CD4-positive, alpha-beta memory T cell (primary cell): ENCODE data around the gene IL1R2. TPM values are rescaled to one million over a fixed set of nuclear protein-coding genes. Genes with fewer than 3 reads are reported as not detected.
A peak's percentile ranks its signal among the peaks of the same experiment; 100 is the strongest.

Experiments used
- CTCF ChIA-PET: fragments of 350-600 bp; sonication (Branson Sonifier 250); formaldehyde crosslinking; loops from one replicate; lab custom pipeline; 2021; ENCODE audit warnings: inconsistent platforms; ENCODE audit not compliant: partially characterized antibody; lab: Charles Lee
- POLR2A ChIA-PET: fragments of 350-600 bp; sonication (Branson Sonifier 250); formaldehyde crosslinking; loops from one replicate; lab custom pipeline; 2021; ENCODE audit not compliant: partially characterized antibody; lab: Charles Lee
- DNase-seq, 5 donors: peaks; one replicate each; pipeline versions ENCODE4 v3.0.0 to v3.0.0-alpha.2; 2020 to 2022; ENCODE audit warnings: mixed read lengths in 1 of 5
- H3K27ac ChIP-seq: one replicate; pipeline ENCODE4 v1.7.0; 2013; ENCODE audit warnings: low read depth, low read length
- H3K27me3 ChIP-seq: 2 replicates; pipeline ENCODE4 v1.7.0; 2013; ENCODE audit warnings: mild to moderate bottlenecking, low read length, moderate library complexity; ENCODE audit not compliant: insufficient read depth
- H3K36me3 ChIP-seq: 2 replicates; pipeline ENCODE4 v1.7.0; 2013; ENCODE audit warnings: mild to moderate bottlenecking, low read length, moderate library complexity; ENCODE audit not compliant: insufficient read depth
- H3K4me1 ChIP-seq: 2 replicates; pipeline ENCODE4 v1.7.0; 2013; ENCODE audit warnings: mild to moderate bottlenecking, low read length, moderate library complexity; ENCODE audit not compliant: insufficient read depth
- H3K4me3 ChIP-seq, 2 donors: one replicate each; pipeline ENCODE4 v1.7.0; 2013; ENCODE audit warnings: low read length in 2 of 2, mild to moderate bottlenecking in 1 of 2
- H3K9me3 ChIP-seq, 2 donors: one replicate each; pipeline ENCODE4 v1.7.0; 2013; ENCODE audit warnings: low read length in 2 of 2, control low read depth in 1 of 2; ENCODE audit not compliant: control insufficient read depth in 1 of 2
- H3K27ac Mint-ChIP-seq, 7 donors: one replicate each; pipeline ENCODE4 v1.8.0; 2020 to 2021; ENCODE audit warnings: mixed read lengths in 7 of 7, mild to moderate bottlenecking in 6 of 7, inconsistent platforms in 3 of 7, moderate library complexity in 3 of 7
- H3K27me3 Mint-ChIP-seq, 2 donors: one replicate each; pipeline ENCODE4 v1.8.0; 2020 to 2021; ENCODE audit warnings: mixed read lengths in 2 of 2
- H3K36me3 Mint-ChIP-seq, 2 donors: one replicate each; pipeline ENCODE4 v1.8.0; 2020 to 2021; ENCODE audit warnings: mixed read lengths in 2 of 2, inconsistent platforms in 1 of 2, mild to moderate bottlenecking in 1 of 2
- H3K4me1 Mint-ChIP-seq, 4 donors: one replicate each; pipeline ENCODE4 v1.8.0; 2020 to 2021; ENCODE audit warnings: mixed read lengths in 4 of 4, mild to moderate bottlenecking in 1 of 4
- H3K4me3 Mint-ChIP-seq, 8 donors: one replicate each; pipeline ENCODE4 v1.8.0; 2020 to 2021; ENCODE audit warnings: mixed read lengths in 8 of 8, mild to moderate bottlenecking in 7 of 8, moderate library complexity in 6 of 8, inconsistent platforms in 3 of 8
- H3K9me3 Mint-ChIP-seq, 8 donors: one replicate each; pipeline ENCODE4 v1.8.0; 2020 to 2021; ENCODE audit warnings: mixed read lengths in 8 of 8, mild to moderate bottlenecking in 5 of 8, inconsistent platforms in 3 of 8, moderate library complexity in 1 of 8
- intact Hi-C: fragments of 100-400 bp; cut with micrococcal nuclease; formaldehyde crosslinking; loops from one replicate; pipeline ENCODE4 v1.15.1; 2023
- polyA plus RNA-seq, 2 donors: library from polyadenylated mRNA; unstranded; fragments of 300-500 nt; fragmentation: Illumina TruSeq; gene quantifications; one replicate each; pipeline ENCODE4 v1.2.3, GENCODE V29; 2021
- total RNA-seq, 2 experiments: library from RNA; stranded (reverse); gene quantifications; one replicate each; pipeline ENCODE4 v1.2.3, GENCODE V29; 2021

The IL1R2 gene
- total and polyA plus RNA-seq, 4 experiments from 2014 or later, result 0.61 to 2.1 TPM; not detected in 2

GRCh38 chr2:101989740-101990460 lies 1.9 kb upstream of the IL1R2 start:
- Mint-ChIP-seq H3K27ac (no peak overlapping the region), H3K4me3 (no peak overlapping the region), H3K36me3 (no peaks in the 10 kb centered on the region), H3K27me3 (peaks cover 7 to 8% of the 10 kb centered on the region in 2 donors), H3K9me3 (no peaks in the 10 kb centered on the region), H3K4me1 (peaks cover 0 to 6% (median 1%) of the 10 kb centered on the region in 4 donors)
- no peak for DNase-seq
- H3K36me3 ChIP-seq, result no peaks in the 10 kb centered on the region
- ChIA-PET POLR2A (no interaction called here), CTCF (interaction anchor here (1.3 kb wide), 1 partner anchor 9 kb away, joined by 5 read pairs; no protein-coding TSS in a partner anchor)
- no peak overlapping the region for H3K4me3 ChIP-seq
- no peaks in the 10 kb centered on the region for H3K27me3 ChIP-seq
- H3K9me3 ChIP-seq, result no peaks in the 10 kb centered on the region
- intact Hi-C loops, result no loop called here
- no peaks in the 10 kb centered on the region for H3K4me1 ChIP-seq
- no peak overlapping the region for H3K27ac ChIP-seq

GRCh38 chr2:101993772-101994171 lies 2.0 kb downstream of the IL1R2 start:
- peaks cover 7 to 10% of the 10 kb centered on the region in 2 donors for H3K27me3 Mint-ChIP-seq
- DNase-seq, result no peak
- intact Hi-C loops, result no loop called here
- ChIA-PET POLR2A (no interaction called here), CTCF (interaction anchor here (0.7 kb wide), 1 partner anchor 11 kb away, joined by 3 read pairs; no protein-coding TSS in a partner anchor)
- no peaks in the 10 kb centered on the region for H3K27me3 ChIP-seq
- H3K36me3 Mint-ChIP-seq, result no peaks in the 10 kb centered on the region
- no peak overlapping the region for H3K4me3 ChIP-seq
- peak overlapping the region in 1 of 7 donors; percentile 74 for H3K27ac Mint-ChIP-seq
- no peaks in the 10 kb centered on the region for H3K36me3 ChIP-seq
- peaks cover 0 to 3% (median under 1%) of the 10 kb centered on the region in 4 donors for H3K4me1 Mint-ChIP-seq
- H3K4me3 Mint-ChIP-seq, result no peak overlapping the region
- no peaks in the 10 kb centered on the region for H3K9me3 ChIP-seq
- H3K4me1 ChIP-seq, result no peaks in the 10 kb centered on the region
- no peak overlapping the region for H3K27ac ChIP-seq
- no peaks in the 10 kb centered on the region for H3K9me3 Mint-ChIP-seq

GRCh38 chr2:101995019-101995418 lies 3.3 kb downstream of the IL1R2 start:
- Mint-ChIP-seq H3K4me3 (no peak overlapping the region), H3K4me1 (peaks cover 0 to 4% (median 0%) of the 10 kb centered on the region in 4 donors), H3K36me3 (no peaks in the 10 kb centered on the region), H3K27ac (no peak overlapping the region), H3K27me3 (peaks cover 7 to 10% of the 10 kb centered on the region in 2 donors), H3K9me3 (no peaks in the 10 kb centered on the region)
- Histone ChIP-seq H3K4me1 (no peaks in the 10 kb centered on the region), H3K36me3 (no peaks in the 10 kb centered on the region), H3K4me3 (no peak overlapping the region), H3K9me3 (no peaks in the 10 kb centered on the region), H3K27me3 (no peaks in the 10 kb centered on the region), H3K27ac (no peak overlapping the region)
- POLR2A ChIA-PET, result no interaction called here
- CTCF ChIA-PET, result no interaction called here
- DNase-seq, result no peak
- intact Hi-C loops, result no loop called here

- Mint-ChIP-seq H3K27ac (no peak overlapping the region), H3K4me3 (no peak overlapping the region), H3K27me3 (peaks cover 9 to 10% of the 10 kb centered on the region in 2 donors), H3K4me1 (peaks cover 0 to 4% (median 0%) of the 10 kb centered on the region in 4 donors), H3K9me3 (no peaks in the 10 kb centered on the region), H3K36me3 (no peaks in the 10 kb centered on the region)
- Histone ChIP-seq H3K9me3 (no peaks in the 10 kb centered on the region), H3K27ac (no peak overlapping the region), H3K27me3 (no peaks in the 10 kb centered on the region), H3K36me3 (no peaks in the 10 kb centered on the region), H3K4me3 (no peak overlapping the region), H3K4me1 (no peaks in the 10 kb centered on the region)
- POLR2A ChIA-PET, result no interaction called here
- CTCF ChIA-PET, result no interaction called here
- intact Hi-C loops, result no loop called here
- no peak for DNase-seq
Measured at GRCh38 chr2:101995804-101996203, 4.0 kb downstream of the IL1R2 start.

- H3K27me3 Mint-ChIP-seq, result peaks cover 4 to 11% of the 10 kb centered on the region in 2 donors
- no peaks in the 10 kb centered on the region for H3K36me3 Mint-ChIP-seq
- no peaks in the 10 kb centered on the region for H3K9me3 ChIP-seq
- H3K27ac ChIP-seq, result no peak overlapping the region
- H3K4me3 ChIP-seq, result no peak overlapping the region
- H3K27me3 ChIP-seq, result no peaks in the 10 kb centered on the region
- H3K4me1 Mint-ChIP-seq, result peaks cover 0 to 4% (median 0%) of the 10 kb centered on the region in 4 donors
- no peak overlapping the region for H3K27ac Mint-ChIP-seq
- H3K4me1 ChIP-seq, result no peaks in the 10 kb centered on the region
- ChIA-PET POLR2A (no interaction called here), CTCF (no interaction called here)
- DNase-seq, result no peak
- no peak overlapping the region for H3K4me3 Mint-ChIP-seq
- H3K36me3 ChIP-seq, result no peaks in the 10 kb centered on the region
- H3K9me3 Mint-ChIP-seq, result no peaks in the 10 kb centered on the region
- intact Hi-C loops, result no loop called here
Measured at GRCh38 chr2:101998556-101998895, 6.8 kb downstream of the IL1R2 start.

- CTCF ChIA-PET, result interaction anchor here (1.1 to 2.5 kb wide), 3 partner anchors 9 to 241 kb away, joined by 3 to 9 read pairs (median 5); no protein-coding TSS in a partner anchor
- POLR2A ChIA-PET, result no interaction called here
- Histone ChIP-seq H3K27ac (no peak overlapping the region), H3K27me3 (no peaks in the 10 kb centered on the region), H3K4me1 (no peaks in the 10 kb centered on the region), H3K4me3 (no peak overlapping the region), H3K36me3 (no peaks in the 10 kb centered on the region), H3K9me3 (no peaks in the 10 kb centered on the region)
- H3K27me3 Mint-ChIP-seq, result peaks cover 4 to 10% of the 10 kb centered on the region in 2 donors
- H3K4me3 Mint-ChIP-seq, result no peak overlapping the region
- peaks cover 0 to 4% (median 0%) of the 10 kb centered on the region in 4 donors for H3K4me1 Mint-ChIP-seq
- no peak overlapping the region for H3K27ac Mint-ChIP-seq
- no peaks in the 10 kb centered on the region for H3K9me3 Mint-ChIP-seq
- intact Hi-C loops, result no loop called here
- no peaks in the 10 kb centered on the region for H3K36me3 Mint-ChIP-seq
- DNase-seq, result no peak
Measured at GRCh38 chr2:101998896-101999789, 7.4 kb downstream of the IL1R2 start.

DNA sequence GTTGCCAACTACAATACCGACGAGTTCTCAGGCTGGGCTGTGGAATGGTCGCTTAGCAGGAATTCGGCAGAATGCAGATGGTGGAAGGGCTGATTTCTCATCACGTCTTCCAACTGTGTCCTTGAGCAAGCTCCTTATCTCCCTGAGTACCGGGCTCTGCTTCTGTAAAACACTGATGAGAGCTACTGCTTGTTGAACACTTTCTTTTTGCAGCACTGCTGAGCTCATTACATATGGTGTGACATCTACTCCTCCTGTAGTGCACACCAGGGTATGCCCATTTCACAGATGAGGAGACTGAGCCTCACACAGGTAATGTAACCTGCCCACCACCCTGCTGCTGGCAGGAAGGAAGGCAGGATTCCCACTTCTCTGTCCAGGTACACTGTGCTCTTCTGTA lies 8.3 kb downstream of the IL1R2 start:
- Histone ChIP-seq H3K4me3 (no peak overlapping the region), H3K4me1 (peaks cover 5% of the 10 kb centered on the region), H3K27me3 (no peaks in the 10 kb centered on the region), H3K9me3 (no peaks in the 10 kb centered on the region), H3K27ac (no peak overlapping the region), H3K36me3 (no peaks in the 10 kb centered on the region)
- DNase-seq, result no peak
- POLR2A ChIA-PET, result no interaction called here
- no peaks in the 10 kb centered on the region for H3K9me3 Mint-ChIP-seq
- H3K27ac Mint-ChIP-seq, result no peak overlapping the region
- peaks cover 4 to 8% of the 10 kb centered on the region in 2 donors for H3K27me3 Mint-ChIP-seq
- H3K4me1 Mint-ChIP-seq, result peaks cover 0 to 4% (median 0%) of the 10 kb centered on the region in 4 donors
- CTCF ChIA-PET, result interaction anchor here (1.1 to 2.5 kb wide), 3 partner anchors 10 to 240 kb away, joined by 3 to 9 read pairs (median 5); no protein-coding TSS in a partner anchor
- no peaks in the 10 kb centered on the region for H3K36me3 Mint-ChIP-seq
- intact Hi-C loops, result no loop called here
- no peak overlapping the region for H3K4me3 Mint-ChIP-seq
